Loucy (cell line): Measurements from ENCODE around the gene JAK3.

Experiments used
- EZH2phosphoT487 ChIP-seq: fragments of 200-600 bp; IDR thresholded peaks from 2 replicates; pipeline ENCODE4 v1.6.1; 2018; ENCODE audit warnings: antibody characterized with exemption, mild to moderate bottlenecking, moderate library complexity, borderline replicate concordance
- TF ChIP-seq, protein P1 (sequence below): fragments of 200-600 bp; sonication (generic); conservative IDR thresholded peaks from 2 replicates; pipeline ENCODE4 v1.5.1; 2014; ENCODE audit warnings: mild to moderate bottlenecking, antibody characterized with exemption, low read length

DNA sequence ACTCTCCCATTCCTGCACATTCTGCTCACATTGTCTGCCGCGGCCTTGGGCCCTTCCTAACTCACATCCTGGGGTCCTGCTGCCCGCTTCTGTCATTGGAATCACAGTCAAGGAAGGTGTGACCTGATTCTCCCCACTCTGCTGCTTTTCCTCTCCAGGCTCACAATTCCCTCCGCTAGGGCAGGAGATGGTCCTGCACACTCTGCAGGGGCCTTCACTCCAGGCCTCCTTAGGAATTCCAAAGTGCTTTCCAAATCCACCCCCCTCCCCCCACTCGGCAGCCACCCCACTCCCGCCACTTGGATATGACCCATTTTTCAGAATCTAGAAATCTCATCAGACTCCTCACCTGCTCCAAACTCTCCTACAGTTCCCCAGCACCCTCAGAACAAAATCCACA lies 20.9 kb upstream of the JAK3 start:
- TF ChIP-seq, protein P1, sequence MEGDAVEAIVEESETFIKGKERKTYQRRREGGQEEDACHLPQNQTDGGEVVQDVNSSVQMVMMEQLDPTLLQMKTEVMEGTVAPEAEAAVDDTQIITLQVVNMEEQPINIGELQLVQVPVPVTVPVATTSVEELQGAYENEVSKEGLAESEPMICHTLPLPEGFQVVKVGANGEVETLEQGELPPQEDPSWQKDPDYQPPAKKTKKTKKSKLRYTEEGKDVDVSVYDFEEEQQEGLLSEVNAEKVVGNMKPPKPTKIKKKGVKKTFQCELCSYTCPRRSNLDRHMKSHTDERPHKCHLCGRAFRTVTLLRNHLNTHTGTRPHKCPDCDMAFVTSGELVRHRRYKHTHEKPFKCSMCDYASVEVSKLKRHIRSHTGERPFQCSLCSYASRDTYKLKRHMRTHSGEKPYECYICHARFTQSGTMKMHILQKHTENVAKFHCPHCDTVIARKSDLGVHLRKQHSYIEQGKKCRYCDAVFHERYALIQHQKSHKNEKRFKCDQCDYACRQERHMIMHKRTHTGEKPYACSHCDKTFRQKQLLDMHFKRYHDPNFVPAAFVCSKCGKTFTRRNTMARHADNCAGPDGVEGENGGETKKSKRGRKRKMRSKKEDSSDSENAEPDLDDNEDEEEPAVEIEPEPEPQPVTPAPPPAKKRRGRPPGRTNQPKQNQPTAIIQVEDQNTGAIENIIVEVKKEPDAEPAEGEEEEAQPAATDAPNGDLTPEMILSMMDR: no peak
- TF ChIP-seq EZH2phosphoT487: no peak
